Epithelial cell of umbilical artery (primary cell): Measurements from ENCODE around the gene SIRPB2. TPM values are rescaled to one million over a fixed set of nuclear protein-coding genes. Genes with fewer than 3 reads are reported as not detected.

Experiments
- total RNA-seq: library from RNA; depleted of rRNA; stranded (reverse); fragments of >200 nt; gene quantifications from 2 replicates; pipeline ENCODE4 v1.2.3, GENCODE V29; 2014

Gene SIRPB2
- 2.9 and 3.0 TPM in 2 replicates for total RNA-seq

GRCh38 chr20:1491281-1491840, at the start of gene SIRPB2:
SIRPB2 (minus strand) TSS chr20:1491420; CDS start chr20:1491359, 61 bp downstream.

GRCh38 chr20:1466211-1467081, 24.8 kb downstream of the SIRPB2 start, which contains the start of gene NSFL1C:
NSFL1C (minus strand) TSS chr20:1466849; CDS start chr20:1466824, 25 bp downstream.

Other genes with a start within 250 kb of the SIRPB2 start
- 4.9 and 6.8 TPM in 2 replicates for gene SNPH, start 225.1 kb downstream of the SIRPB2 start, total RNA-seq
- gene SDCBP2, start 162.3 kb downstream of the SIRPB2 start, total RNA-seq: 3.9 and 5.9 TPM in 2 replicates
- gene FKBP1A, start 98.4 kb downstream of the SIRPB2 start, total RNA-seq: 205 and 295 TPM in 2 replicates
- 27.9 and 36.8 TPM in 2 replicates for gene NSFL1C, start 24.6 kb downstream of the SIRPB2 start, total RNA-seq
- not detected in 2 replicates for gene SIRPD, start 66.3 kb upstream of the SIRPB2 start, total RNA-seq
- gene SIRPB1, start 128.6 kb upstream of the SIRPB2 start, total RNA-seq: 0.32 TPM in 1 of 2 replicates, not detected in the other
- gene SIRPG, start 166.4 kb upstream of the SIRPB2 start, total RNA-seq: not detected in 2 replicates